CD4-positive, alpha-beta T cell treated with Interleukin-17A for 4 hours (primary cell): ENCODE measurements around the gene ANO6.

Experiments
- DNase-seq: peaks from one replicate; pipeline ENCODE4 v3.0.0-alpha.2; 2020; ENCODE audit warnings: mixed read lengths

The ANO6 gene

DNA sequence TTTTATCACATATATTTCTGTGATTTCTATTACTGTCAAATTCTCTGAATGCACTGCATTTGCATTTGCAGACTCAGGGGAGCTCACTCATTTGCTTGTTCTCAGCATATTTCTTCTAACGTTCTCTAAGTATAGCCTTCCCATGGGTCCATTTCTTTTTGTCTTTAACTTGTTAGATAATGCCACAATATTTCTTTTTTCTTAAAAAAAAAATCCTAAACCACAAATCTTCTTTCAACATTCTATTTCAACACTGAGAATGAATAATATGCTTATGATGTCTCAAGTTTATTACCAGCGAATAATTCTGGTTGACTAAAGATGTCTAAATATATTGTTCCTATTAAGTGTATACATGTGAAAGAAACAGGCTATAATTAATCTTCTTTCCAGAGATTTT is 200.2 kb downstream of the ANO6 start:
- no peak for DNase-seq

DNA sequence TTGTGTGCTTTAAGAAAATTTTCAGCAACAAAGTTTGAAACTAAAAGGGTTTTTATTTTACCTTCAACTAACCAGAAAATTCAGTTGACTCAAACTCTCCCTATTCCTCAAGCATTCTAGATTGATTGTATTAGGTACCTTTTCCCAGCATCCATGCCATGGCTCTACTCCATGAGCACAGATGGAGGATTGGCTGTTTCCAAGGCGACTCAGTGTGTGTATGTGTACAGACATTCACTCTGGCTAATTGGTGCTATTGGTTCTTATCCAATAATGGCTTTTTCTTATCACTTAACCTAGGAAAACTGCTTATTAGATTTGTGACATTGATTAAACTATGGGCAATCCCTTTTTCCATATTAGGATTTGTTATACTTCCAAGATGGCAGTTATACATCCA is 202.6 kb downstream of the ANO6 start:
- no peak for DNase-seq

DNA sequence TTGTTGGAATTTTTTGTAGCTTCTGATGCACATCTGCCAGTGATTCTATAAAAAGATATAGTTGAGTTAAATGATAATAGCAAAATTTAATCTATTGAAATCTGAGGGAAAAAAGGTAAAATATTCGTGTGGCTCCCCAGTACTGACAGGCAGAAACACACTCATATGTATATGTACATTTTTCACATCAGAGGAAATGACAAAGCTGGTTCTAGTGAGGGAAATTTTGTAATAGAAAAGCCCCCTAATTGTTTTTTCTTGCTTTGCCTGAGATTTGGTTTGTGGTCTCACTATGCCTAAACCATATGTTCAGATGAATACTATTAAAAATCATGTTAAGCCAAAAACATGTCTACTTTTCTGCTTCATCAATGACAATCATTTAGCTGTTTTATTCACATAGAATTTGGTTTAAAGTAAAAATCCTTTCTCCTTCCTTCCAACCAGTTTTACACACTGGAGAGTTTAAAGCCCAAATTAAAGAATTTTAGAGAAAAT is 203.5 kb downstream of the ANO6 start:
- DNase-seq, result no peak

DNA sequence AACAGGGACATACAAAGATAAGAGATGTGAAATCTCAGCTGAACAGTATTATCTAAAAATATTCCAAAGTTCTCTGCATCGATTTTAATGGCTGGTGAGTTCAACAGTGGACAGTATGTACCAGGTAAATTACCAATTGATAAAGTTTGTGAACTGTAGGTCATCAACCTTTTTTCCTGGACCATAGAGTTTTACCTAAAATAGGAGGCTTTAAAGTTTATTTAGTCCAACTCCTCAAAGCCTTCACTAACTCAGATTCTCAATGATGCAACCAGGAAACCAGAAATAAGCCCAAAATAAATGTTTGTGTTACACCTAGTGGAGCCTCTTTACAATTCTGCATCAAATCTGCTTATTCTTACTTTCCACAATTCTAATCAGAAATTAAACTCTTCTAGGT is 205.8 kb downstream of the ANO6 start:
- no peak for DNase-seq

DNA sequence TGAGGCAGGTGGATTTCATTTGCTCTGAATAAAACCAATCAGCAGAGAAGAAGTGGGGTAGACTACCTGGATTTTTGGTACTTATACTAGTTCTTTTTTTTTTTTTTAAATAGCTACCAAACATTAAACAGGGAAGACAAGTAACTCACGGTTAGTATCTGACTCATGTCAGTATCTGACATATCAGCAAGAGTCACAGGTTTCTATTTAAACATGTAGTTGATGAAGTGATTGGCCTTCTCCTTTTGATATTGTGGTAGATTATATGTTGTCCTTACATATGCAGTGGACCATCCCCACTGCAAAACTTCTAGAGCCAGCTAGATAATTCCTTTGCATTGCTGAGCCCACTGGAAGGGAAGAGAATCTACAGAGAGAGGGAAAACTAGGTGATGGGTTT is 208.0 kb downstream of the ANO6 start:
- no peak for DNase-seq

DNA sequence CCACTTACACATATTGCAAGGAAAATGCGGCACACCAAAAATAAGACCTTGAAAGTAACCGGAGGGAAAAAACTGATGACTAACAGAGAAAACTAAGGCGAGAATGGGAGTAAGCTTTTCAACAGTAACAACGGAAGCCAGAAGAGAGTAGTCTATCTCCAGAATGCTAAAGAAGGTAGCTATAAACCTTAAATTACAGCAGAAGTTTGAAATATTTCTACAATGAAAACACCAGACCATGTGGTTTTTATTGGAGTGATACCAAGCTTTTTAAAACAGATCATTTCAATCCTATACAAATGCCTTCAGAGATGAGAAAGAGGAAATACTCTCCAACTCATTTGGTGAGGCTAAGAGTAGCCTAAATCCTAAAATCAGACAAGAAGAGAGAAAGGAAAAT is 209.5 kb downstream of the ANO6 start:
- no peak for DNase-seq

DNA sequence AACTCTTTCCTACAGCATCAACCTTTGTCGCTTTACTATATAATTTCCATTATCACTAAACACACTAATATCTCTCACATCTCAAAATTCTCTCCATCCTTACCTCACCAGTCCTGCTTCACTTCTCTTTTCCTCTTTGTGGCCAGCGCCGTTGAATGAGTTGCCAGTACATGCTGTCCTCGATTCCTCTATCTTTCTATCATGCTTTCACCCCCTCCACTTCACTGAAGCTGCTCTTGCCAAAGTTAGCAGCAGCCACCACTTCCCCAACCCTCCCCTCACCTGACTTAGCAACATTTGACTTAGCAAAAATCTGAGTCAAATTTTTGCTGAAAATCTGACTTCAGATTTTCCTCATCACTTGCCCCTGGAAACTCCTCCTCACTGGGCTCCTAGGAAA is 210.4 kb downstream of the ANO6 start:
- DNase-seq, result no peak

DNA sequence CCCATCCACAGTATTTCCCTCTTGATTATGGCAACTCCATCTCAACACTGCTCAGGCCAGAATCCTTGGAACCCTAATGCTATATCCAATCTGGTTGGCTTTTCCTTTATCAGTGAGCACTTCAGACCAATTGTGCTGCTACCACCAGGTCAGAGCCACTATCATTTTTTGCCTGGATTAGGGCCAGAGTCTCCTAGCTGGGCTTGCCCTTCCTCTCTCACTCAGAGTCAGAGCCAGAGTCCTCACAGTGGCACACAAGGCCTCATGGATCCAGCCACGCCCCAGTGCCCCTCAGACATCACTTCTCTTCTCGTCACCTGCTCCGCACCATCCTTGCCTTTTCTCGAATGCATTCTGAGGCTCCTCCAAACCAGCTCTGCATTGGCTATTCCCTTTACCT is 211.1 kb downstream of the ANO6 start:
- no peak for DNase-seq

DNA sequence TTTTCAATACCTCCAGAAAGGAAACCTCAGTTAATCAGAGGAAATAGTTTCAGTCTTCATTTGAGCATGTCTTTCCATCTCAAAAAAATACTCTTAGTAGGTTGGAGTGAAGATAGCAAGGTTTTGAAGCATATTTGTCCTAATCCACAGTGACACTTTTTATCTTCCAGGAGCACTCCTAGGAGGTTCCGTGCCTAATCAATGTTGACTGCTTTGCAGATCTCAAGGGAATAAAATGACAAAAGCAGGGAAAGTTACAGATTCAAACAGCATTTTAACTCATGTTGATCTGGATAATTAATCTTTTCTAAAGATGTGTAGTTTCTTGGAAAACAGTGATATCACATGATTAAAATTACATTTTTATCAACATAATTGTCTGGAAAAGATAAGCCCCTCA is 213.9 kb downstream of the ANO6 start:
- no peak for DNase-seq

DNA sequence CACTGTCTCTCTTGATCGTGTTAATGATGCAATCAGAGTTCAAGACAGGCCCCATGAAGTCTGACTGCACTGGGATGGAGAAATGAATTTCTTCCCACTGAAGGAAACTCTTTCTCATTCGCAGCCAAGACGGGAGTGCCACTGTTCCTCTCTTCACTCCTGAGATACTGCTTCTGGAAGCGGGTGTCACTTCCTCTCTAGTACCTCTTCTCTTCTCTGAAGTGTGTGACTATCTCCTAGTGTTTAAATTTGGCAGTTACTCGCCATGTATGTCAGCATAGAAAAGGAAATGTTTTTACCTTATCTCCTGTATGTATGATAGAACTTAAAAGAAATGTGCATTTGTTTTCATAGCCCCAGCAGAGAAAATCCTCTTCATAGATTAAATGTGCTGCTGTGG is 215.2 kb downstream of the ANO6 start:
- DNase-seq, result no peak

DNA sequence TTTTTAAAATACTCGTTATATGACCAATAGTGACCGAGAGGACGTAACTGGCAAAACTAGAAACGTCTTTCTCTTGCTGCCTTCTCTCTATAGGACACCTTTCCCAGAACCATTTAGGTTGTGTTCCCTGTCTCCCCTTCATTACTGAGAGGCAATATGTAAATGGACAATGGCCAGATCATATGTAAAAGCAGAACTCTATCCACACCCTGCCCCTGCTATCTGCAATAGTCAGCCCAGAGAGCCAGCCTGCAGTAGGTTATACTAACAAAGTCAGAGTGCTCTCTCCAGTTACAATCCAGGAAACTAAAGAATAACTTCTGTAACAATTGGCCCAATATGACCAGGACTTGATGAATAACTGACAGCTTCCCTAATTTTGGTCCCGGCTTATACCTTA is 216.8 kb downstream of the ANO6 start:
- no peak for DNase-seq

DNA sequence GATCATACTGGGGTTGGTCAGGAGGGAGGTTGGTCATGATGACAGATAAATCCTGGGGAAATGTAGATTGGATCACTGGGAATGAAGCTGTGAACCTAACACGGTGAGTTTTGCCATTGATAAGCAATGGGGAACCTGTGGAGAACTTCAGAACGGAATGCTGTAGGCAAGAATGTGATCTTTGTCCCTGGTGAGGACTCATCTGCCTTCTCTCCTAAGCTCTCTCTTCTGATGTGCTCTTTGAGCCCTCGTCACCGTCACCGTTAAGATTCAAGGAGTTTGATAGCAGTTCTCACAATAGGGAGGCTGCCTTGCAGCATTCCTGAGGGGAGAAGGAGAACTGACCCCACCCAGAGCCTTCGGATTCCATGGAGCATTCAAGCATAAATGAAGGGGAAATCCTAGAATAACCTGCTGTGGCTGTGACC is 217.6 kb downstream of the ANO6 start:
- DNase-seq, result no peak

DNA sequence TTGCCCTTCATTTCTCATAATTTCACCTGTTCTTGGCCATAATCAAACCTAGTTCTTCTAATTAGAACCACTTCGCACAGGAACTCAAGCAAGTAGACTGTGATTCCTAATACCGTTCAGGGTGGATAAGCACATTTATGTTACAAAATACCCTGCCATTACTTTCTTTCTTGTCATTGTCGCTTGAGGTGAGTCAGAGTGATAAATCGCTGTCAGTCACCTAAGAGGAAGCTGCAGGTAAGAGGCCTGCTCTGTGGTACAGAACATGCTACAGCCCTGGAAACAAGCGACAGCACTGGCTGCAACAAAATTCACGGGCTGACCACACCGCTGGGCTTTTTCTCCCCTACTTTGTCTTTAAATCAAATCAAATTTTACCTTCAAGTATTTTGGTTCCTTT is 218.2 kb downstream of the ANO6 start:
- no peak for DNase-seq

DNA sequence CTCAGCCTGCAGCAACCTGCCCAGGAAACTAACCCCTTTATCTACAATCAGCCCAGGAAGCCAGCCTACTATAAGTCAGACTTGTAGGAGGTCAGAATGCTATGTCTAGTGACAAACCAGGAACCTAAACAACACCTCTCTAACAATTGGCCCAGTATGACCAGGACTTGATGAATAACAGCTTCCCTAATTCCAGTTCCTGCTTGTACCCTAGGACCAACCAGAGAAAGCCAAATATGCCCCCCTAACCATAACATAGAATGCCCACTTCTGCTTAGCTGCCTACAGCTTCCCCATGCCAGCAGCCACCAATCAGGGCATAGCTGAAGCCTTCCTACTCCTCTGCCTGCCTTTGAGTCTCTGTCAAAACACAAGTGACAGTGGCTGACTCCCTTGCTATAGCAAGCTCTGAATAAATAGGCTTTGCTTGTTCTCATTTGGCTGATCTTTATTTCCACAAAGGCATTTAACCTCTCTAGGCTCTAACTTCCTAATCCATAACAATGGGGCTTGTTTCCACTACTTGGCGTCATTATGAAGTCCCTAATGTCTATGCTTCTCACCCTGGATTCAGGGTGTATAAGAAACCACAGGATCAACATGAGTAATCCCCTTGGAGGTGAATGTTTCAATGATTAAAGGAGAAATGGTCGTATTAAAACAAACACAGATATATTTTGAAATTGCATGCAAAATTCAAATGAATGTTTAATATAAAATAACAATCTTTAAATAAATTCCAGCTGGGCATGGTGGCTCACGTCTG is 220.2 kb downstream of the ANO6 start:
- DNase-seq, result no peak

DNA sequence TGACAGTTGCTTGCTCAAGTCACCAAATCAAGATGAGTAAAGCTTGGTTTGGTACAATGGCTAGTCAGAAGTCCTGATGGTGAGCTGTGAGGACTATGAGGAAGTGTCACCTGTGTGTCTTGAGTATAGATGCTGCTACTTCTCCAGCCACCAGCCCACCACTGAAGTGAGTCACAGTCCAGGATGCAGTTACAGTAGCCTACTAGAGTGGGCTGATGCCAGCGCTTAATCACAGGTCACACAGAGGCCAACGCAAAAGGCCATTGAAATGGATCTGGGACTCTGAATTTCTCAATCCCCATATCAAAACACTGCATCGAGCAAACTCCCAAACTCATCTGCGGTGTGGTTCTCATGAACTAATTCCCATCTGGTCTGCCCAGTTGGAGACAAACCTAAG is 223.1 kb downstream of the ANO6 start:
- DNase-seq, result no peak

DNA sequence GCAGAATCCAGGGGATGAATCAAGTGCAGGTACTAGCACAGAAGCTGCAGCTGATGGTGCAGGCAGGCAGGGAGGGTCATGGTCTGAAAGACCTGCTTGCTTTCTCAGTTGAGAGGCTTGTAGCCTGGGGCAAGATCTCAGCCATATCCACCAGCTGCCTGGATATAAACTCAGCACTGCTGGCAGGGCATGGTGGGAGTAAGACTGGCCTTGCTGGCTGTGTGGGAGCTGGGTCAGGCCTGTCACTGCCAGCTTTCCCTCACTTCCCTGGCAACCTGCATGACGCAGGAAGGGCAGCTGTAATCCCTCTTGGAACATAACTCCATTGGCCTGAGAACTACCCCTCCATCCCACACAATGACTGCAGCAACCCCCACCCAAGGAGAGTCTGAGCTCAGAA is 230.1 kb downstream of the ANO6 start:
- no peak for DNase-seq

DNA sequence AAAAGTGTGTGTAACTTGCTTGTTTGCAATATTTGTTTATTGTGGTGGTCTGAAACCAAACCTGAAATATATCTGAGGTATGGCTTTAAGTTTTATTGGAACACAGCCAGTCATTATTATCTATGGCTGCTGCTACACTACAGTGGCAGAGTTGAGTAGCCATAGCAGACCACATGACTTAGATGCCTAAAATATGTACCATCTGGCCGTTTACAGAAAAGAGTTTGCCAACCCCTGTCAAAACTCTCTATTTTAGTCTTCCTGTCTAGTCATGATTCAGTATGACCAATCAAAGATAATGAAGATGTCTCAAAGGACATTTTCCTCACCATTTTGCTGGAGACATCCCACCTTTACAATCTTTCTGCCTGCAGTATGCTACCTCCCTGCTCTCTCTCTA is 242.3 kb downstream of the ANO6 start:
- DNase-seq, result no peak

DNA sequence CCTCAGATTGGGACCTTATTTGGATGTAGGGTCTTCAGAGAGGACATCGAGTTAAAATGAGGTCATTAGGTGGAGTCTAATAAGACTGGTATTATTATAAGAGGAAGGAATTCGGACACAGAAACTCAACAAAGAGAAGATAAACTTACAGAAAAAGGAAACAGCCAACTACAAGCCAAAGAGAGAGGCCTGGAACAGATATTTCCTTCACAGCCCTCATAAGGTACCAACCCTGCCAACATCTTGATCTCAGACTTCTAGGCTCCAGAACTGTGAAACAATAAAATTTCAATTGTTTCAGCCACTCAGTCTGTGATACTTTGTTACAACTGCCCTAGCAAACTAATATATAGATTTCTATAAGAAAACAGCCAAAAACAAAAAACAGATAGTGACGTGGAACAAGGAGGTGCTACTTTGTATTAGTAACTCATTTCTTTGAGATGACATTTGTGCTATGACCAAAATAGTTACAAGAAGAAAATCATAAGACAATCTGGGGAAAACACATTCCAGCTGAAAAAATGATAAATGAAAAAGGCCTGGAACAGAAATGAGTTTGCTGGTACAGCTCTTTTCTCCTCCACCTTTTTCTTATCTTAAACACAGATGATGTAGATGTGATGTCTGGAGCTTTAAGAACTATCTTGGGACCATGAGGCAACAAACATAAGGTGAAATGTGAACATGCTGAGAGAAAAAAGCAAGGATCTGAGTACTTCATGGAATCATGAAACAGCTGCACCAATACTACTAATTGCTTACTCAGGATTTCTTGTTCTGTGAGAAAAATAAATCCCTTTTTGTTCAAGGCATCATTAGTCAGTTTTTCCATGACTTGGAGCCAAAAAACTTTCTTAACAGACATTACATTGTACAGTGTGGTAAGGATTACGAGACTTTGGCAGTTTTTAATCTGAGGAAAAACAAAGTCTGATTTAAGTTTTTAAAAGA is 243.2 kb downstream of the ANO6 start:
- DNase-seq, result no peak

DNA sequence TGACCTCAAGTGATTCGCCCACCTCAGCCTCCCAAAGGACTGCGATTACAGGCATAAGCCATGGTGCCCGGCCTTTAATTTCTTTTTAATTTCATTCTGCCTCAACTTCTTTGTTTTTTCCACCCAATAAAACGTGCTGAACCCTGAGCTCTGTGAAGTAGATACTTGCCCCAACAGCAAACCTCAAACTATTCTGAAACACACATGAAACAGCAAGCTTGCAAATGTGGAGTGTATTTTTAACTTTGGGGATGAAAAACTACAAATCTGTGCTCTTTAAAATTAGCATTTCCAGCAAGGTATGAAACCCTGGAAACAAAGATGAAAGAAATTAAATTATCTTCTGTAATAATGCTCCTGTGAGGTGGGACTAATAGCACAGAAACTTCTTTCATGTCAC is 246.6 kb downstream of the ANO6 start:
- DNase-seq, result no peak

DNA sequence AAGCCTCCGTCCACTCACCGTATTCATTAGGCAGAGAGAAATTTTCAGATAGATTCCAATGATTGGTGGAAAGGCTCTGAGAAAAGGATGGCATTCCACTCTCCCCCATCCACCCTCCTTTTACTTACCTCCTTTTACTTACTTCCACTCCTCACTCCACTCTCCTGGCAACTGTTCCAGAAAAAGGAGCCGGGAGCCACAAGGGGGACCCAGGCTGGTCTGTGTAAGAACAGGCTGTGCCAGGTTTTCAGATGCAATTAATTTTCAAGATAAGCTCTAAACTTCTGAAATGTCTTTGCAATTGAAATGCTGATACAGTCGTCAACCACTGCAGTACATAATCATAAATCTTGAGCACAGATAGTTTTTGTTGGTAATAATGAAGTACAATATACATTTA is 248.8 kb downstream of the ANO6 start:
- no peak for DNase-seq

DNA sequence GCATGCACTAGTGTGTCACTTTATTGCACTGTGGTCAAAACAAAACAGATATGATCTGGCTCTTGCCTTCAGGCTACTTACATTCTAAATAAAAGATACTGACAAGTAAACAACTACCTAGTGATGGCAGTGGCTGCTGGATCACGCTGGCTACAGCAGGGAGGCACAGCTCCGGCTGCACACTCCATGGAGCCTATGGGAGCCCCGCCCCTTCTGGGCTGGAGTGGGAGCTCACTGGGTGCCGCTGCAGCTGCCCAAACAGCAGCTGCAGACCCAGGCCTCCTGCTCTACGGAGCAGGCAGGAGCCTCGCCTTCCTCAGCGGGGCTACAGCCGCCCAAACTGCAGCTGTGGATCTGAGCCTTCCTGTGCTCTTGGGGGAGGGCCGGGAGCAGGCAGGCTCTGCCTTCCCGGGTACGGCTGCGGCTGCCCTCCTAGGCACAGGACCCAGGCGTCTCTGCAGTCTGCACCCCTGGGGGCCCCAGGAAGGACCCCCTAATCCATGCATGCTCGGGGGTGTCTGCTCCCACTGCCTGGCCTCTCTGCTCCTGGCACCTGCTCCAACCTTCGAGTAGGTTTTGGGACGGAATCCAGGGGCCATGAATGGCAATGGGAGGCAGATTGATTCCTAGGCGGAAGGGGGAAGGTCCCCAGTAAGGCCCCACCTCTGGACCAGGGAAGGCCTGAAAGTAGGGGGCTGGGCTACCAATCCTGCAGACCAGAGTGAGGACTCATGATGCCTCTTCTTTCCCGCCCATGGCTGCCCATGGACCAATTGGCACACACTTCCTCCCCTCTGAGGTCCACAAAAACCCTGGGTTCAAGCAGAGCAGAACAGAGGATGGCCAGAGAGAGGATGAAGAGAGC is 253.1 kb downstream of the ANO6 start:
- no peak for DNase-seq

DNA sequence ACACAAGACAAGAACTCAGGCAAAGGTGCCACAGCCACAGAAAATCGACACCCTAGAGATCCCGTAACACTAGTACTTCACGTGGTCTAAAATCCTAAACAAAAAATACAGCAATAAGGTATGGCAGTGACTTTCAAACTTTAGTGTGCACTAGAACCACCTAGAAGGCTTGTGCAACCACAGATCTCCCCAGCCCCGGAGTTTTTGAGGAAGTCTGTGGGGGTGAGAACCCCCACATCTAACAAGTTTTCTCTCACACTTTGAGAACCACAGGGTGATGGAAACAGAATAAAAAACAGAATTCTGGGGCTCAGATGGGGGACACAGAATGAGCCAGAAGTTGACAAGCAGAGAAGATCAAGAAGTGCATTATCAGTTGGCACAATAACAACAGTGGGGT is 254.0 kb downstream of the ANO6 start:
- DNase-seq, result no peak

DNA sequence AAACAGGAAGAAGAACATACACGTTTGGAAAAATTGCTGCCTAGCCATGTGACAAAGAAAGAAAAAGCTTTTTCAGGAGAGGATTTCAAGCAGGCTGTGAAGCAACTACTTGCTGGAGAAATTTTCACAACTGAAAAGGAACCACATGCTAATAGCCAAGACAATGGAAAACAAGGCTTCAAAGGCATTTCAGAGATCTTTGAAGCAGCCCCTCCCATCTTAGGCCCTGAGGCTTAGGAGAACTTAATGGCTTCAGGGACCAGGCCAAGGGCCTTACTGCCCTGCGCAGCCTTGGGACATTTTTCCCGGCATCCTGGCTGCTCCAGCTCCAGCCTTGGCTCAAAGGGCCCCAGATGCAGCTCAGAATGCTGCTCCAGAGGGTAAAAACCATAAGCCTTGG is 257.7 kb downstream of the ANO6 start:
- no peak for DNase-seq
